Muscle of arm (tissue), 12 donors: Measurements from ENCODE around the gene BCKDK. TPM values are rescaled to one million over a fixed set of nuclear protein-coding genes. Genes with fewer than 3 reads are reported as not detected.
"Not testable (repeated sequence)": the region's sequence is repeated elsewhere in the genome, so short reads cannot be mapped to it uniquely, and the experiment has no call there.

ENCODE experiments used
- DNase-seq: peaks from one replicate; pipeline ENCODE4 v3.0.0-alpha.2; 2013
- polyA plus RNA-seq, 12 donors: library from polyadenylated mRNA; unstranded; fragments of 120-200 nt; gene quantifications; one replicate each; pipeline ENCODE4 v1.2.1, GENCODE V29; 2013; ENCODE audit not compliant: insufficient read length in 12 of 12

The BCKDK gene
- polyA plus RNA-seq, 12 donors, result 19.1 to 30.0 (median 24.8) TPM; not detected in 1

DNA sequence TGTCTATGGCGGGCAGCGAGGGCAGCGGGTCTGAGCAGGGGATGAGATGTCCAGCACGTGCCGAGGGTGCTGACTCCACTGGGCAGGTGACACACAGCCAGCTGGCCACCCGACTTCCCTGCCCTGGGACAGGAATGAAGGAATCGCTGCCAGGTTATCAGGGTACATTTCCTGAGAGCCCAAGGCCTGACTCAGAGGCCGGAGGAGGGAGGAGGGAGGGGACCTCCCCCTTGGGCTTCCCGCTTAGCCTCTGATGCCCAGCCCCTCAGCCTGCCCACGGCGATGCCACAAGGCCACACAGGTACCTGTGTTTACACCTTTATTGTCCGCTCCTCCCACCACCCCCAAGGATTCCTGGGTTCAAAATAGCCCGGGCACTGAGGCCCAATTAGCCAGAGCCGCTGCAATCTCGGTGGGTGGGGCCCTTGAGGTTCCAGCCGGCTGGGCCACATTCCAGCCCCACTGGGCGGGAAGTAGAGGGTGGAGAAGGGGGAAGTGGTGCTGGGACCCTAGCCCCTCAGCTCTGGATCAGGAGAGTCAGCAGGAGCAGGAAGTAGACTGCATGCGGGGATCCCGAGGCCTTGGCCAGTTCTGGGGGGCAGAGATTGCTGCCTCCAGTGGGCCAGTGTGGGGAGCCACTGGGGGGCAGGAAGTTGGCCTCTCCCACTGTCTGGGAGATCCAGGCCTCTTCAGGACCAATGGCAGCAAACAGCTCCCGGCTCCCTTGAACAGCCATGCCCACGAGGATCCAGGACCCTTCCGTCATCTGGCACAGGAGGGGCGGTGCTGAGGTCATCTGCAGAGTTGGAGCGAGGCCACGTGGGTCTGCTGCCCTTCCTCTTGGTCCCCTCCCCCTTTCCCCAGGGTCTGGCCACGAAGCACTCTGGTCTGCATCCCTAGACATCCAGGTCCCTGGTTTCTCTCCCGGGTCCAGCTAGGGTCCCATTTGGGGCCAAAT, 30.7 kb downstream of the BCKDK start:
- DNase-seq, result no peak

DNA sequence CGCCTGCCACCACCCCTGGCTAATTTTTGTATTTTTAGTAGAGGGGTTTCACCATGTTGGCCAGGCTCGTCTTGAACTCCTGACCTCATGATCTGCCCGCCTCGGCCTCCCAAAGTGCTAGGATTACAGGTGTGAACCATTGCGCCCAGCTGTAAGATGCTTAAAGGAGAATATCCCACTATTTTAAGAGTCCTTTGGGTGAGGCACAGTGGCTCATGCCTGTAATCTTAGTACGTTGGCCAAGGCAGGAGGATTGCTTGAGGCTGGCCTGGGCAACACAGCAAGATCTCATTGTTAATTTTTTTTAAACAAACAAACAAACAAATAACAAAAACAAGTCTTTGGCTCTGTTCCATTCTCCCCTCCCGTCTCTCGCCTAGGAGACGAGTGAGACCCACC, 32.9 kb downstream of the BCKDK start:
- not testable (repeated sequence) for DNase-seq

DNA sequence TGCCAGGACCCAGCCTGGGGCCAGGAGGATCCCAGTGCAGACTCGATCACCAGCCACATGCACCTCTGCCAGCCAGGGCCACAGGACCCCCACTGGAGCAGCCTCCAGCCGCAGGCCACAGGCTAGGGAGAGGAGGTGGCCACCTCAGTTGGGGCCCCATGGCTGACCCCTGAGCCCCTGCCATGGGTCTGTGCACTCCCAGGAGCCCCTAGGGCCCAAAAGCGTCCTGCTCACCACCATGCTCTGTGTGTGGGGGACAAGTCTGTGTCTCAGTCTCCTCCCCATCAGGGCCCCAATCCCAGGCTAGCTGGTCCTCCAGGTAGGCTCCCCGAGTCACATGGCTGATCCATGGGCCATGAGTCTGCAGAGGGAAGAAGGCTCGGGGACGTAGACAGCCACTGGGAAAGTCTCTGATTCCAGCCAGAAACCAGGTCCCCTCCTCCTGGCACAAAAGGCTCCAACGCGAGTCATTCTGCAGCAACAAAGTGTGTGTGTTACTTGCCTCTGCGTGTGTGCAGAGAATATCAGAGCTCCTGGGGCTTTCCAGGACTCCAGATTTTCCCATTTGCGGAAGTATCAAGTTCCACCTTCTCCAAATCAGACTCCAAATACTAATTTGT, 33.4 kb downstream of the BCKDK start:
- no peak for DNase-seq

DNA sequence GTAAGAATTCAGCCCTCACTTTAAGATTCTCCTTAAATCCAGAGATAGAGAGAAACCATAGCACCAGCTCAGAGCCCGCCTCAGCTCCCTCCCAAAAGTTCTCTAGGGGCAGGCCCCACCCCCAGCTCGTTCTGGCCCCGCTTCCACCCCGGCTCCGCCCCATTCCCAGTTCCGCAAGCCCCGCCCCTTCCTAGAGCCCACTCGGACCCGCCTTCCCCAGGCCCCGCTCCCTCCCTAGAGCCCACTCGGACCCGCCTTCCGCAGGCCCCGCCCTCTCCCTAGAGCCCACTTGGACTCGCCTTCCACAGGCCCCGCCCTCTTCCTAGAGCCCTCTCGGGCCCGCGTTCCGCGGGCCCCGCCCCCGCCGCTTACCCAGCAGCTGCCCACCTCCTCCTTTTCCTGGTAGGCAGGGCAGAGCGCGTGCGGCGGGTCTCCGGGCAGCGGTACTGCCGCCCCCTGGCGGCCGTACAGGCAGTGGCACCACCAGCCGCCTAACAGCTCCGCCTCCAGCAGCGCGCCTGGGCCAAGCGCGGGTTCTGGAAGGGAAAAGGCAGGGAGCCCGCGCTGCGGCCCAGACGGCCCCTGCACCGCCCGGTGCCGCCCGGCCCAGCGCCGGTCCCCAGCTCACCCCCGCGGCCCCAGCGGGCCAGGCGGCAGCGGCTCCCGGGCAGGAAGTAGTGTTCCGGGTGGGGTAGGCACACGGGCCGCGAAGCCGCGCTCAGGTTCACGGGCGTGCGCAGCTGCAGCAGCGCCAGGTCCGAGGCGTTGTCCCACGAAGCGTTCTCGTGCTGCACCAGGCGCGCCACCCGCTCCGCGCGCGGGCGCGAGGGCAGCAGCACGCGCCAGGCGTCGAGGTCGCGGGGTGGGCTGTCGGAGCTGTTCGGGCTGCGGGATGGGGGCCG, 34.2 kb downstream of the BCKDK start:
- DNase-seq, result peak; percentile 98

DNA sequence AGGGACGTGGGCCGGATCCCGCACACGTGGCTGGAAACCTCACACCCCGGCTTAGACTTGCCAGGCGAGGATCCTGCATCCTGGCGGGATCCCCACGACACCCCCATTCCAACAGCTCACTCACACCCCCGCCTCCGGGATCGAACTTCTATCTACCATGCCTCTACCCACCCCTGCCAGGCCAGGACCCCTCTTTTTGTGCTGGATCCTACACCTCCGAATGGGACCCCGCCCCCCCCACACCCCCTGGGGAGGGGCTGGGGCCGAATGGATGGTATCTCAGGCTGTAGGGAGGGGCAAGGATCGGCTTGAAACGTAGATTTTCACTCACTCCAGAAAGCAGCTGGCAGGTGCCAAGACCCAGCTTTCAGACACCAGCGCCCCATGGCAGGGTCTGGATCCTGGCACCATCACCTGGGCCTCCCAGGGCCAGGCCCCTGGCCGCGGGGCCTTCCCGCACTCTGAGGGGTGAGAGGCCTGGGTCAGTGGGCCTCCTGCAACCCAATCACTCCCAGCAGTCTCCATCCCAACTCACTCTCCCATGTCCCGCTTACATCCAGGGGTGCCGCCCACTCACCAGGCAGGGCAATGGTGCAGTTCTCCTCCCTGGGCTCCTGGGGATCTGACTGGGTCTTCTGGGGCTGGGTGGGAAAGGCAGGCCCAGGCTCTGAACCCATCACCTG, 35.0 kb downstream of the BCKDK start:
- no peak for DNase-seq

DNA sequence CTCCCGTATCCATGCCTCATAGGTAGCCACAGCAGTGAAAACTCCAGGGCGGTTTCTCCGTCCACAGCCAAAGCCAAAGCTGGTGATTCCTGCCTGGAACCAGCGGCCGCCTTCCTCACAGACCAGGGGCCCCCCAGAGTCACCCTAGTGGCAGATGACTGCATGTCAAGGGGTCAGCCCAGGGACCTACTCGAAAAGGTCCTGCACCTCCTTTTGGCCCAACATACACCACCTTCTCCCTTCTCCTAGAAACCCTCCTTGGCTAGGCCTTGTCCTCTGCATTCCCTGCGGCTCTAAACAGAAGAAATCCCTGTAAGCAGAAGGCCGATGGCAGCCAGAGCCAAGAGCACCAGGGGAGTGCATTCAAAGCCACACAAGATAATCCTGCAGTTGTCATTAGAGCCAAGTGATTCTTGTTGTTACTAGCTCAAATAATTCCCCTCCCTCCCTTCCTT, 35.5 kb downstream of the BCKDK start:
- no peak for DNase-seq

DNA sequence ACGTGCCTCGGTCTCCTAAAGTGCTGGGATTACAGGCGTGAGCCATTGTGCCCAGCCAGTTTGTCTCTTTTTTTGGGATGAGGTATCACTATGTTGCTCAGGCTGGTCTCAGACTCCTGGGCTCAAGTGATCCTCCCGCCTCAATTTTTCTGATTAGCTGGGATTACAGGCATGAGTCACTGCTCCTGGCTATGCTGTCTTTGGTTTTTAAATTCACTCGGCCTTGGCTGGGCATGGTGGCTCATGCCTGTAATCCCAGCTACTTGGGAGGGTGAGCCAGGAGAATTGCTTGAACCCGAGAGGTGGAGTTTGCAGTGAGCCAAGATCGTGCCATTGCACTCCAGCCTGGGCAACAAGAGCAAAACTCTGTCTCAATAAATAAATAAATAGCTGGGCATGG, 36.2 kb downstream of the BCKDK start:
- DNase-seq, result not testable (repeated sequence)

DNA sequence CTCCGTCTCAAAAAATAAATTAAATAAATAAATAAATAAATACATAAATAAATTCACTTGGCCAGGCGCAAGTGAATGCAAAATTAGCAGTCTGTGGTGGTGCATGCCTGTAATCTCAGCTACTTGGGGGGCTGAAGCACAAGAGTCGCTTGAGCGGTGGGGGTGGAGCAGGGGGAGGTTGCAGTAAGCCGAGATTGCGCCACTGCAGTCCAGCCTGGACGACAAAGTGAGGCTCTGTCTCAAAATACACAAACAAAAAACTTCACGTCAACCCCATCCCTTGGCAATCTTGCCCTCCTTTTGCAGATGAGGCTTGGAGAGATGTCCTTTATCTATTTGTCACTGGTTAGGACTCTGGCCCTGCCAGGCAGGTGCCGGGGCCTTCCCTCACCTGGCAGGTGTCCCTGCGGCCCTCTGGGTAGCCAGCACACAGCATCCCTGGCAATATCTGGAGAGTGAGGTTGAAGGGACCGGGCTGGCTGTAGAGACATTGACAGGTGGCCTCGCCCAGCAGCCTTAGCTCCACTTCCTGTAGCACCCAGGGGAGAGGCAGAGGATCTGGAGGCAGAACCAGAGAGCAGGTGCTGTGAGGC, 37.3 kb downstream of the BCKDK start:
- DNase-seq, result no peak

DNA sequence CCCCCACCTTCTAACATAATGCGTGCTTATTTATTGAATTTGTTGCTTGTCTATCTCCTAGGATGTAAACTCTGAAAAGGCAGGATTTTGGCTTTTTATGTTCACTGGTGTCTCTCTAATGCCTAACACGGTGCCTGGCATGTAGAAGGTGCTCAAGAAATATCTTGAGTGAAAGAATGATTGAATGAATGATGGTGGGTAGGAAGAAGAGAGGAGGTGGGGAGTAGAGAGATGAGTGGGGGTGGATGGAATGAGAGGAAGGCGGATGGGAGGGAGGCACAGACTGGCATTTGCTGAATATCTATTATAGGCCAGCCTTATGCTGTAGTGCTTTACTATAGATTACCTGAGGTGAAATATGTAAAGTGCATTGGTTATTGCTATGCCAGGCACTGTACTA, 39.4 kb downstream of the BCKDK start:
- DNase-seq, result no peak

DNA sequence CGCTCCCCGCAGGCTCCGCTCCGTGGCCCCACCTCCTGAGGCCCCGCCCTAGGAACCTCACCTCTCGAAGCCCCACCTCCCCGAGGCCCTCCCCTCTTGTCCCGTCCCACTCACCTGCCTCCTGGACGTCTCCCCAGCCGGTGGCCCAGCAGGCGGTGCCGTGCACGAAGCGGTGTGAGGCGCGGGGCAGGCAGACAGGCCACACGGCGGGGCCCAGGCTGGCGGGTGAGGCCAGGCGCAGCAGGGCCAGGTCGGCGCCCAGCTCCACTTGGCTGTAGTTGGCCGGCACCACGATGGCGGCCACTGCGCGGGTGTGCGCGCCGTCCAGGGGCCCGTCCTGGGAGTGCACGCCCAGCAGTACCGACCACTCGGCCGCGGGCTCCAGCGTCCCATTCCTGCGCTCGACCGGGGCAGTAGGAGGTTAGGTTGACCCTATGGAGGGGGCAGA, 40.1 kb downstream of the BCKDK start:
- no peak for DNase-seq

DNA sequence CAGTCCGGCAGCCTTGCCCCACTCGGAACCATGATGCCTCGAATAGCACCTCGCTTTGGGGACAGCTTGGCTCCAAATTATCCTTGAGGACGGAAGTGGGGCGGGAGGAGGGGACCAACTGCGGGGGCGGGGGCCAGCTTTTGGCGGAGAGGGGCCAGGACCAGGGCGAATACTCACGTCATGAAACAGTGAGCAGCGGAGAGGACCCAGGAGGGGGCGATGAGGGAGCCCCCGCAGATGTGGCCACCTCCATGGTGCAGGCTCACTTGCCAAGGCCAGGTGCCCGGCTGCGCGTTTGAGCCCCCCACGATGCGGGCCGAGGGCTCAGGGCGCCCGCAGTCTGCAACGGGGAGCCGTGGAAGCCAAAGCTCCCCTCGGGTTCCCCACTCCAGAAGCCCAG, 40.7 kb downstream of the BCKDK start:
- DNase-seq, result no peak

DNA sequence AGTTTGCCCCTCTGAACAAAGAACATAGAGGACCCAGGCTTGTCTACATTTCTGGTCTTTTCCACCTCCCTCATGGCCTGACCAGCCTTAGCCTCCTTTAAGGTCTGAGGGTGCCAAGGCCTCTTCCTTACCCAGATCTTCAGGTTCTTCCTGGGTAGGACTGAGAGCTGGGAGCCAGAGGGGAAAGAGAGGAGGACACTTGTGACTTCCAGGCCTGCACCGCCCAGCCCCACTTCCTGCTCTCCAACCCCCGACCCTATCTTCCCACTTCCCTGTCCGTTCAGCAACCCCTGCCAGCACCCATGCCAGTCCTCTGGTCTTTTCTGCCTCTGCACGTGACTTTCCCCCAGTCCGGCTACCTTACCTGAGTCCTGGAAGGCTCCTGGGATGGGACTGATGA, 41.1 kb downstream of the BCKDK start:
- no peak for DNase-seq

DNA sequence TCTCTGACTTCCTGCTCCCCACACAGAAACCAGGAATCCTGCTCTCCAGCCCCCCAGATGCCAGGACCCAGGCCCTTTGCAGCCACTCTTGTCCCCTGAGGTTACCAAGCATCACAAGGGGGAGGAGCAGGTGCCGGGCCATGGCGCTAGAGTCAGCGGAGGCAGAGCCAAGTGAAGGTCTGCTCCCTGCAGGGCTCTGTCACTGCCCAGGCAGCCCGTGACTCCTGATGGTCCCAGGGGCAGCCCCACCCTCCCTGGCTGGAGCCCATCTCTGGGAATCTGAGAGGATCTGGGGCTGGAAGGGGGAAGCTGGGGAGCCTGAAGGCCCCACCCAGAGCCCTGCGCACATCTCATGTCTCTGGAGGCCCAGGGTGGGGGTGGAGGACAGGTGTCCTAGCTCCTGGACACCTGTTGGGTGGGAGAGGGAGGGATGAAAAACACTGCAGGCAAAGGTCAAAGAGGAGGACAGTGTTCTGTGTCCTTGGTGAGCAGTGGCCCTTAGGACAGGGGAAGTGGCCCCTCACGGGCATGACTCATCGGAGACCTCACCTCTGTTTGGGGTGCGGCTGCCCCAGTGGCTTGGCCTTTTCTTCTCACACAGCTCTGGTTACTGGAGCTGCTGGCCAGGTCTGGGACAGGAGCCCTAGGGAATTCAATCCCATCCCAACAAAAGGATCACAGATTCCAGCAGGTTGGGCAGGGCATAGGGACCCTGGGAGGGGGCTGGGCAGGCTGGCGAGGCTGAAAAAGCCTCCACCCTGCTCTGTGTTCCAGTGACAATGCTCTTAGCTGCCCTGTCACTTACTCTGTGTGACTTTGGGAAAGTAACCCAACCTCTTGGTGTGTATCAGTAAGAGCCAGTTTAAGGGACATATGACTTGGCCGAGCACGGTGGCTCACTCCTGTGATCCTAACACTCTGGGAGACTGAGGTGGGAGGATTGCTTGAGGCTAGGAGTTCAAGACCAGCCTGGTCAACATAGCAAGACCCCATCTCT, 42.0 kb downstream of the BCKDK start, which contains the start of gene PRSS36:
Gene PRSS36 (minus strand): TSS at position 173 of the 997 bp plus-strand sequence. CDS start 31 bp downstream, at position 142.
- no peak for DNase-seq

DNA sequence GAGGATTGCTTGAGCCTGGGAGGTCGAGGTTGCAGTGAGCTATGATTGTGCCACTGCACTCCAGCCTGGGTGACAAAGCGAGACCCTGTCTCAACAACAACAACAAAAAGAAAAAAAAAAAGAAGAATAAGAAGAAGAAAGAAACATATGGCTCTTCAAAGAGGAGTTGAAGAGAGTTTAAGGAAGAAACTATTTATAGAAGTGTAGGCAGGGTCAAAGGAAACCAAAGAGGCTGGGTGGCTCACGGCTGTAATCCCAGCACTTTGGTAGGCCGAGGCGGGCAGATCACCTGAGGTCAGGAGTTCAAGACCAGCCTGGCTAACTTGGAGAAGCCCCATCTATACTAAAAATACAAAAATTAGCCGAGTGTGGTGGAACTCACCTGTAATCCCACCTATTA, 42.8 kb downstream of the BCKDK start:
- not testable (repeated sequence) for DNase-seq

DNA sequence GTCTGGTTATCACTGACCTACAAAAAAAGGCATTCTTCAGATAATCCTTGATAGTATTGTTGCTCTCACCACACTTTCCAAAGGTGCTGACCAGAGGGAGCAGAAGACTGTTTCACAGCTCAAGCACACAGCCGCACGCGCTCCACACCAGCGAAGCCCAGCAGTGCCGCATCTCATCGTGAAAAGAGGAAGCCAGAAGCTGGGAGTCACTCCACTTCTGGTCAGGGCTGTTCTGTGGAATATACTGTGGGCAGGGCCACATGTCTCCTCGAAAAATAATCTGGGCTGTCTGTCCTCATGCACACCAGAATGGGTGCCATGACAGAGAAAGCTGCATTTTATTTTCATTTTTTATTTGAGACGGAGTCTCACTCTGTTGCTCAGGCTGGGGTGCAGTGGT, 49.0 kb downstream of the BCKDK start:
- no peak for DNase-seq
